PC-9 (cell line): ENCODE results near the gene CUL3. TPM values are rescaled to one million over a fixed set of nuclear protein-coding genes. Genes with fewer than 3 reads are reported as not detected.
A peak's percentile ranks its signal among the peaks of the same experiment; 100 is the strongest.

Experiments used
- BruUV-seq: library from RNA; stranded (reverse); fragments of 400-500 nt; replicated peaks from 2 replicates; lab custom pipeline; 2021; lab: Mats Ljungman, UMichigan
- CTCF ChIA-PET: fragments of 300-600 bp; sonication (Branson Sonifier 250); formaldehyde crosslinking; loops from one replicate; lab custom pipeline; 2022; ENCODE audit warnings: antibody characterized with exemption; lab: Charles Lee
- POLR2A ChIA-PET: fragments of 300-600 bp; sonication (Branson Sonifier 250); formaldehyde crosslinking; loops from one replicate; lab custom pipeline; 2022; ENCODE audit warnings: antibody characterized with exemption; ENCODE audit not compliant: unreplicated experiment; lab: Charles Lee
- DNase-seq, 2 experiments: peaks; one replicate each; pipeline versions ENCODE4 v3.0.0 to v3.0.0-alpha.2; 2015 to 2022; ENCODE audit warnings: mixed read lengths in 1 of 2
- H2AFZ ChIP-seq: fragments of 200-600 bp; sonication (generic); 2 replicates; pipeline ENCODE4 v1.8.1; 2017; ENCODE audit warnings: antibody characterized with exemption
- H3F3A ChIP-seq: fragments of 200-600 bp; sonication (generic); 2 replicates; pipeline ENCODE4 v1.8.1; 2017; ENCODE audit warnings: antibody characterized with exemption, mild to moderate bottlenecking, low read depth; ENCODE audit not compliant: insufficient read depth
- H3K27ac ChIP-seq: fragments of 200-600 bp; sonication (generic); 2 replicates; pipeline ENCODE4 v1.6.1; 2016; ENCODE audit warnings: mixed run types
- H3K27me3 ChIP-seq: fragments of 200-600 bp; sonication (generic); 2 replicates; pipeline ENCODE4 v1.6.1; 2016; ENCODE audit warnings: low read depth, mixed run types; ENCODE audit not compliant: insufficient read depth
- H3K36me3 ChIP-seq: fragments of 200-600 bp; sonication (generic); 2 replicates; pipeline ENCODE4 v1.6.1; 2016; ENCODE audit warnings: low read depth, mixed run types
- H3K4me1 ChIP-seq: fragments of 200-600 bp; sonication (generic); replicated peaks from 2 replicates; pipeline ENCODE4 v1.6.1; 2016; ENCODE audit warnings: mixed run types; ENCODE audit not compliant: insufficient read depth
- H3K4me2 ChIP-seq: fragments of 200-600 bp; sonication (generic); 2 replicates; pipeline ENCODE4 v1.6.1; 2017; ENCODE audit warnings: mixed run types
- H3K4me3 ChIP-seq: fragments of 200-600 bp; sonication (generic); 2 replicates; pipeline ENCODE4 v1.6.1; 2016; ENCODE audit warnings: mixed run types
- H3K79me2 ChIP-seq: fragments of 200-600 bp; sonication (generic); 2 replicates; pipeline ENCODE4 v1.6.1; 2017; ENCODE audit warnings: low read depth, mixed run types
- H3K9me2 ChIP-seq: fragments of 200-600 bp; sonication (generic); 2 replicates; pipeline ENCODE4 v1.8.1; 2017; ENCODE audit warnings: mild to moderate bottlenecking; ENCODE audit not compliant: insufficient read depth
- H3K9me3 ChIP-seq: fragments of 200-600 bp; sonication (generic); 2 replicates; pipeline ENCODE4 v1.8.1; 2016; ENCODE audit warnings: low read depth; ENCODE audit not compliant: insufficient read depth
- H4K20me1 ChIP-seq: fragments of 200-600 bp; sonication (generic); 2 replicates; pipeline ENCODE4 v1.8.1; 2017; ENCODE audit not compliant: insufficient read depth
- EZH2 ChIP-seq: fragments of 200-600 bp; sonication (generic); IDR thresholded peaks from 2 replicates; pipeline ENCODE4 v1.8.0; 2017; ENCODE audit warnings: antibody characterized with exemption, low read depth
- intact Hi-C: fragments of 100-400 bp; cut with micrococcal nuclease; formaldehyde crosslinking; loops from one replicate; pipeline ENCODE4 v1.10.0; 2022; ENCODE audit not compliant: unreplicated experiment
- total RNA-seq: library from RNA; stranded (reverse); gene quantifications from 2 replicates; pipeline ENCODE4 v1.2.3, GENCODE V29; 2021
- TF ChIP-seq, protein P1 (sequence below): fragments of 200-600 bp; sonication (generic); conservative IDR thresholded peaks from 2 replicates; pipeline ENCODE4 v1.6.1; 2017; ENCODE audit warnings: mixed run types, antibody characterized with exemption, mild to moderate bottlenecking, moderate library complexity

The CUL3 gene
- total RNA-seq, 1 experiment from 2014 or later, result 200 TPM

GRCh38 chr2:224438726-224439125 lies 146.4 kb downstream of the CUL3 start:
- Histone ChIP-seq H3K36me3 (no peaks in the 10 kb centered on the region), H3K4me2 (0 out of 2 replicates have a peak overlapping the region, but pooled peaks have one; percentile 8), H2AFZ (no peak overlapping the region), H3K4me3 (no peak overlapping the region), H3K9me3 (no peaks in the 10 kb centered on the region; the same call in 1 of the 2 replicates), H3K4me1 (peaks cover 31% of the 10 kb centered on the region), H3F3A (no peaks in the 10 kb centered on the region; the same call in 1 of the 2 replicates), H3K27ac (0 out of 2 replicates have a peak overlapping the region, but pooled peaks have one; percentile 10), H3K9me2 (no peaks in the 10 kb centered on the region), H3K79me2 (no peaks in the 10 kb centered on the region), H4K20me1 (no peaks in the 10 kb centered on the region), H3K27me3 (no peaks in the 10 kb centered on the region)
- DNase-seq, result peak; percentile 58 to 83
- TF ChIP-seq, protein P1, sequence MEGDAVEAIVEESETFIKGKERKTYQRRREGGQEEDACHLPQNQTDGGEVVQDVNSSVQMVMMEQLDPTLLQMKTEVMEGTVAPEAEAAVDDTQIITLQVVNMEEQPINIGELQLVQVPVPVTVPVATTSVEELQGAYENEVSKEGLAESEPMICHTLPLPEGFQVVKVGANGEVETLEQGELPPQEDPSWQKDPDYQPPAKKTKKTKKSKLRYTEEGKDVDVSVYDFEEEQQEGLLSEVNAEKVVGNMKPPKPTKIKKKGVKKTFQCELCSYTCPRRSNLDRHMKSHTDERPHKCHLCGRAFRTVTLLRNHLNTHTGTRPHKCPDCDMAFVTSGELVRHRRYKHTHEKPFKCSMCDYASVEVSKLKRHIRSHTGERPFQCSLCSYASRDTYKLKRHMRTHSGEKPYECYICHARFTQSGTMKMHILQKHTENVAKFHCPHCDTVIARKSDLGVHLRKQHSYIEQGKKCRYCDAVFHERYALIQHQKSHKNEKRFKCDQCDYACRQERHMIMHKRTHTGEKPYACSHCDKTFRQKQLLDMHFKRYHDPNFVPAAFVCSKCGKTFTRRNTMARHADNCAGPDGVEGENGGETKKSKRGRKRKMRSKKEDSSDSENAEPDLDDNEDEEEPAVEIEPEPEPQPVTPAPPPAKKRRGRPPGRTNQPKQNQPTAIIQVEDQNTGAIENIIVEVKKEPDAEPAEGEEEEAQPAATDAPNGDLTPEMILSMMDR, result no peak
- no peak for TF ChIP-seq EZH2
- POLR2A ChIA-PET, result interaction anchor here (0.6 to 0.7 kb wide), 3 partner anchors 38 to 148 kb away, joined by 3 to 7 read pairs (median 4); no protein-coding TSS in a partner anchor
- no TSS peak for BruUV-seq
- intact Hi-C loops, result no loop called here
- CTCF ChIA-PET, result no interaction called here

- Histone ChIP-seq H2AFZ (no peak overlapping the region), H4K20me1 (no peaks in the 10 kb centered on the region), H3K4me2 (no peak overlapping the region), H3K9me3 (no peaks in the 10 kb centered on the region; the same call in 1 of the 2 replicates), H3K36me3 (no peaks in the 10 kb centered on the region), H3K27me3 (no peaks in the 10 kb centered on the region), H3K4me3 (no peak overlapping the region), H3K79me2 (no peaks in the 10 kb centered on the region), H3K27ac (no peak overlapping the region), H3F3A (no peaks in the 10 kb centered on the region; the same call in 1 of the 2 replicates), H3K9me2 (no peaks in the 10 kb centered on the region), H3K4me1 (peaks cover 31% of the 10 kb centered on the region)
- DNase-seq, result peak in 1 of 2 experiments; percentile 89
- ChIA-PET POLR2A (interaction anchor here (0.7 kb wide), 1 partner anchor 37 kb away, joined by 3 read pairs; no protein-coding TSS in a partner anchor), CTCF (no interaction called here)
- TF ChIP-seq, protein P1, result no peak
- TF ChIP-seq EZH2, result no peak
- no TSS peak for BruUV-seq
- intact Hi-C loops, result no loop called here
These were observed 148.5 kb downstream of the CUL3 start for GRCh38 chr2:224436634-224437033.

GRCh38 chr2:224434618-224435017 lies 150.5 kb downstream of the CUL3 start:
- no peak overlapping the region for H2AFZ ChIP-seq
- no peak overlapping the region for H3K27ac ChIP-seq
- no peaks in the 10 kb centered on the region for H3K36me3 ChIP-seq
- H3K4me2 ChIP-seq, result no peak overlapping the region
- H3K4me1 ChIP-seq, result peaks cover 25% of the 10 kb centered on the region
- intact Hi-C loops, result no loop called here
- H4K20me1 ChIP-seq, result no peaks in the 10 kb centered on the region
- H3K9me2 ChIP-seq, result no peaks in the 10 kb centered on the region
- TF ChIP-seq, protein P1, result no peak
- no peak for TF ChIP-seq EZH2
- no peak overlapping the region for H3K4me3 ChIP-seq
- ChIA-PET POLR2A (no interaction called here), CTCF (no interaction called here)
- H3K27me3 ChIP-seq, result no peaks in the 10 kb centered on the region
- H3K79me2 ChIP-seq, result no peaks in the 10 kb centered on the region
- no peak for DNase-seq
- no peaks in the 10 kb centered on the region; the same call in 1 of the 2 replicates for H3F3A ChIP-seq
- H3K9me3 ChIP-seq, result no peaks in the 10 kb centered on the region; the same call in 1 of the 2 replicates
- no TSS peak for BruUV-seq
